Measurements from ENCODE around the gene RPIA. TPM values are rescaled to one million over a fixed set of nuclear protein-coding genes. Genes with fewer than 3 reads are reported as not detected.

RPIA gene
- total and polyA plus RNA-seq, 2 of the 4 experiments (the other 2 are of a cell fraction) = 4.1 to 8.6 TPM

DNA sequence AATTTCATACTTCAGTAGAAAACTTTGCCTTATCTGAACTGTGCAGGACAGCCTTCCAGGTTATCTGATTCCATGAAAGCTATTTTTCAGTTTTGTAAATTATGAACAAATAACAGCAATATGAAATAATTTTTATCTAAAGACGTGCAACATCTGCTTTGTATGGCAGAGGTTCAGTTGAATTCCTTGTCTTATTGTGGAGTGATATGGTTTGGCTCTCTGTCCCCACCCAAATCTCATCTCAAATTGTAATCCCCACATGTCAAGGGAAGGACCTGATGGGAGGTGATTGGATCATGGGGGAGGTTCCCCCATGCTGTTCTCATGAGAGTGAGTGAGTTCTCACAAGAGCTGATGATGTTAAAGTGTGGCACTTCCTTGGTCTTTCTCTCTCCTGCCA is 18.1 kb upstream of the RPIA start:
- Histone ChIP-seq H3K27me3 (ENCODE audit: control insufficient read depth, insufficient read depth, low read length) (peaks cover 13% of the 10 kb centered on the region), H2AK5ac (ENCODE audit: low read depth, low read length) (no peak overlapping the region), H3K18ac (ENCODE audit: low read depth, low read length) (no peak overlapping the region), H3K9ac (ENCODE audit: low read depth, low read length) (no peak overlapping the region), H4K5ac (ENCODE audit: low read depth, low read length) (no peak overlapping the region), H3K4me3 (ENCODE audit: insufficient read depth, low read depth, low read length) (no peak overlapping the region), H4K91ac (ENCODE audit: insufficient read depth, low read depth, low read length) (no peak overlapping the region), H3K9me1 (ENCODE audit: insufficient read depth, low read length) (no peaks in the 10 kb centered on the region), H3K4ac (ENCODE audit: low read depth, low read length) (no peak overlapping the region), H3K27ac (ENCODE audit: insufficient read depth, low read length) (no peak overlapping the region), H4K20me1 (ENCODE audit: insufficient read depth, low read length) (no peaks in the 10 kb centered on the region), H2BK20ac (ENCODE audit: low read depth, low read length) (no peak overlapping the region), H2BK15ac (ENCODE audit: low read depth, low read length) (no peak overlapping the region), H3K23ac (ENCODE audit: low read depth, low read length) (no peak overlapping the region), H3K79me1 (ENCODE audit: low read depth in 1 of 2, low read length in 2 of 2) (no peaks in the 10 kb centered on the region), H4K8ac (ENCODE audit: low read depth in 2 of 2, low read length in 2 of 2) (no peak overlapping the region), H2AK9ac (replicated peaks; ENCODE audit: low read depth, low read length, poor library complexity) (no peak overlapping the region), H3K14ac (replicated peaks; ENCODE audit: low read depth, low read length) (no peak overlapping the region), H3K36me3 (ENCODE audit: control insufficient read depth, insufficient read depth, low read length) (no peaks in the 10 kb centered on the region), H3K4me2 (ENCODE audit: low read depth, low read length) (no peak overlapping the region), H3K9me3 (ENCODE audit: control insufficient read depth, insufficient read depth, low read length) (no peaks in the 10 kb centered on the region), H3K4me1 (ENCODE audit: control insufficient read depth, insufficient read depth, low read length) (no peaks in the 10 kb centered on the region), H2AFZ (replicated peaks; ENCODE audit: low read length, poor library complexity) (no peak overlapping the region), H2BK5ac (ENCODE audit: low read depth, low read length, poor library complexity, severe bottlenecking) (no peak overlapping the region), H3K56ac (ENCODE audit: extremely low read depth, insufficient read depth, low read length) (no peak overlapping the region), H2BK120ac (ENCODE audit: low read depth, low read length) (no peak overlapping the region)
- WGBS, 2 experiments (ENCODE audit: extremely low coverage in 2 of 2, insufficient read length in 1 of 2) = no CpG with 5 or more reads among the region's 1 CpG
- ChIA-PET CTCF (interaction anchor here (0.6 to 2.9 kb wide), 5 partner anchors 18 to 102 kb away, joined by 3 to 17 read pairs (median 5); partner anchors contain the start of gene RPIA), POLR2A (ENCODE audit: unreplicated experiment) (no interaction called here)
- no TSS peak for BruUV-seq (replicated peaks)
- DNase-seq = no peak
- ATAC-seq (ENCODE audit: low read depth) = no peak
- TF ChIP-seq CEBPB (IDR thresholded peaks at IDR 0.05; ENCODE audit: low read depth, low read length) (no peak), RFX5 (IDR thresholded peaks at IDR 0.05; ENCODE audit: low read depth, low read length) (no peak)
- in situ Hi-C loops (cut with MboI; ENCODE audit: low sequenced_read_pairs) (loop anchor here (25.0 kb wide), 2 partner anchors 486 to 611 kb away; partner anchors contain the start of genes KRCC1 and SMYD1), intact Hi-C loops (cut with micrococcal nuclease) (no loop called here), dilution Hi-C loops (cut with HindIII; ENCODE audit: low sequenced_read_pairs, unreplicated experiment) (no loop called here)
